GM21786 (cell line): ENCODE results near the gene KDM6B.
A peak's percentile ranks its signal among the peaks of the same experiment; 100 is the strongest.

Source experiments
- ATAC-seq: cut with Tn5 transposase; IDR thresholded peaks from one replicate; pipeline ENCODE4 v1.9.1; 2021; ENCODE audit not compliant: unreplicated experiment

Gene KDM6B

DNA sequence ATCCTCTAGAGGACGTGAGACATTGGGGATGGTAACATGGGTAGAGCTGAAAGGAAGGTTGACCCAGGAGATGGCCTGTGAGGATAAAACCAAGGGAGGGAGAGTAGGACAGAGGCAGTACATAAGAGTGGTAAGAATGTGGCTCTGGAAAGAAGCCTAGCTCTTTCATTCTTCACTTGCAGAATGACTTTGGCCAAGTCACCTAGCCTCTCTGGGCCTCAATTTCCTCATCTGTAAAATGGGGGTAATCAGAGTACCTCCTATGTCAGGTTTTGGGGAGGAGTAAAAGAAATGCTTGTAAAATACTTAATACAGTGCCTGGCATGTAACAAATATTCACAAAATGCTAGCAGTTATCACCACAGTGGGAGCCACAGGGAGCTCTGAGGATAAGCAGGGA, 6.9 kb downstream of the KDM6B start:
- no peak for ATAC-seq

DNA sequence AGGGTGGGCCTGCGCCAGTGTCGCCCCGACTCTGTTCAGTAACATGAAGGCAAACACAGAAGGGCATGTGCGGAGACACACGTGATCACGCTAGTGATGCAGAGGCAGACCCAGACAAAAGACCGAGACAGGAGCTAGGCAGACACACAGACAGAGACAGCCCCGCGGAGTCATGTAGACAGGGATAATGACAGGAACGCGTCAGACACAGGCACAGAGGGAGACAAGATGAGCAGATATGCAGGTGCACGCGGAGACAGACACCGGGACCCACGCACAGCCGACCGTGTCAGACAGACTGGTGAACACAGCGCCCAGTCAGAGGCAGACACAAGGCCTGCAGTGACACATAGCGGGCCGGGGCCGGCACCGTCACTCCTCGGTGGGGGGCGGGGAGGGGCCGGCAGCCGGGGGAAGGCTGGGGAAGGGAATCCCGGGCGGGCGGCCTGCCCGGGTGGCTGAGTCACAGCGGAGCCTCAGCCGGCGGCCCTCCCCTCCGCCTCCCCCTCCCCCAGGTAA, 7.4 kb downstream of the KDM6B start:
- no peak for ATAC-seq

DNA sequence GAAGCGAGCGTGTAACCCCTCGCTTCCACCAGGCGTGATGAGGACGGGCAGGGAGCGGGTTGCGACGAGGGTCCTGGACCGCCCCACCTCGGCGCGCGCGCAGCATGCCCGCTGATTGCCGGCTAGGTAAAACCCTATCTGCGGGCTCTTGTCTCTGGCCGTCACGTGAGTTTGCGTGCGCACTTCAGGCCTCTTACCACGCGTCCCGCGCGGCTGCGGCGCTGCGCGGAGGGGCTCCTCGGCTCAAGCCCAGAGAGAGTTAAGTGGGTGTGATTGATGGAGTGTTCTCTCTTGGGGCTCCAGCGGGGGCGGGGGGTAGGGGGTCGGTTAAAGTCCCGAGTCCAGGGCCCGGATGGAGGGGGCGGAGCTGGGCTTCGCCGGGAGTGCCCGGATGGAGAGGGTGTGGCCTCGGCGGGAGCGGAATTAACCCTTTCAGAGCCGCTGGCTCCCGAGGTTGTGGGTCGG, 7.9 kb downstream of the KDM6B start:
- ATAC-seq = no peak

DNA sequence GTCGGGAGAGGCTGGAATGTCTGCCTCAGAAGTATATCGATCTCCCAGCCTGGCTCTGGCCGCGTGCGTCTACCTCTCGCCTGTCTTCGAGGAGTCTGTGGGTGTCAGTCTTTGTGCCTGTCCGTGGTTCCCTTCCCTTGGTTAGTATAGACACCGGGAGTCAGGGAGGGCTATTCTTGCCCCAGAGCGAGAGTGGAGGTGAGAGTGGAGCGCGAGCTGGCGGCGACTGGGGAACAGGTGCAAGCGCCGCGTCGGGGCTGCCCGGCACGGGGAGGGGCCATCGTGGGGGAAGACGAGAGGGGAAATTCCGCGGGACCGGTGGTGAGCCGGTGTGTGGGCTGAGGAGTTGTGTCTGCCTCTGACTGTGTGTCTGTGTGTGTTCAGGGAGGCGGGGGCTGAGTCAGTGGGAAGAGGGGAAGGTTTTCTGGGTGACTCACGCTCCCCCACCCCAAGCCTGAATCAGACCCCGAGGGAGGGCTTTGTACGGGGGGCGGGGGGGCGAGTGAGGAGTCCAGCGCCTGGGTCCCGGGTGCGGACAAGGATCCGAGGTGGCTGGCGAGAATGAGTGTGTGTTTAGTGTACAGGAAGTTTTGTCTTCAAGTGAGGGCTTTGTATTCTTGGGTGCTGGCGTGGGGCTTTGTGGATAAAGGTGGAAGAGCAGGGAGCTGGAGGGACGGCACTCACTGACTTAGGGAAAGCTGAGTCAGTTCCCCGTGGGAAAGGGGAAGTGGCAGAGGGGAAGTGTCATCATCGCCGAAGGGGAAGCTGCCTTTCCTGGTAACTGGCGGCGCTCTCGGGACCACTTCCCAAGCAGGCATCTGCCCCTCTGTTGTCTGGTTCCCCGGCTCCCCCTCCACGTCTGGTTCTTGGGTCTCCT, 8.6 kb downstream of the KDM6B start:
- no peak for ATAC-seq

DNA sequence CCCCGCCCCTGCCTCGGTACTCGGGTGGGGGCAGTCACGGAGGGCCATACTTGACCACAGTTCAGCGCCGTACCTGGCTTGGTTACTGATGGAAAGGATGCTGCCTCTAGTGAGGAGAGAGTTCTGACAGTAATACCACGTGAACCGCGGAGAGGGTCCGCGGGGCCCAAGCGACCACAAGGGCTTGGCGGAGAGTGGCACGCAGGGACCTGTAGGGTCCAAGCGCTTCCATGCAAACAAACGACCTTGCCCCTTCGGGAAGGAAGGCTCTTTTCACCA, 9.2 kb downstream of the KDM6B start:
- no peak for ATAC-seq

DNA sequence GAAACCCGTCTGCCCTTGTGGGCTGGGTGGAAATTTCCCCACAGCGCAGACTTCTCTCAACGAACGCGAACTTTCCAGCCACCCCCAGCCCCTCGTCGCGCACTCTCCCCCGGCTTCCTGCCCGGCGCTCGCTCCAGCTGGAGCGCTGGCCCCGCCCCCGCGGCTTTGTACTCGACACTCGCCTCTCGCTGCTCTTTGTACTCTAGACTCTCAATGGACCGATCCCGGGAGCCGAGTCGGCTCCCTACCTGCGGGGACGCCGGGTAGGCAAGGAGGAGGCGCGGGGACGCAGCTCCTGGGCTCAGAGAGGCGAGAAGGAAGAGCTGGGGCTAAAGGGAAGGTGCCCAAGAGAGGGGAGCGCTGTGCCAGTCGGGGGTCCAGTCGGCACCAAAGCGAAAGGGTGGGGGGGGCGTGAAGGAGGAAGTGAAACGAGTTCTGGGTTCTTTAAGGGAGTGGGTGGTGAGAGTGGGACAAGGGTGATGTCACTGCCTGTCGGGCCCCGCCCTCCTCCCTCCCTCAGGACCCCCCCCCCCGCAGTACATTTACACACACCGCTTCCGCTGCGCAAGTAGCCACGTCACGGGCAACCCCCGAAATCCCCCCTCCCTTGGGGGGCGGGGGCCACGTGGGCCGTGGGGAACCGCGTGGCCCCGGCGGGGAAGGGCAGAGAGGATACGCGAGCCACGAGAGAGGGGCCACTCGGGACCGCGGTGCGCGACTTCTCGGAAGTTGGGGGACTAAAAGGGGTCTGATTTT, 9.7 kb downstream of the KDM6B start:
- ATAC-seq = no peak

DNA sequence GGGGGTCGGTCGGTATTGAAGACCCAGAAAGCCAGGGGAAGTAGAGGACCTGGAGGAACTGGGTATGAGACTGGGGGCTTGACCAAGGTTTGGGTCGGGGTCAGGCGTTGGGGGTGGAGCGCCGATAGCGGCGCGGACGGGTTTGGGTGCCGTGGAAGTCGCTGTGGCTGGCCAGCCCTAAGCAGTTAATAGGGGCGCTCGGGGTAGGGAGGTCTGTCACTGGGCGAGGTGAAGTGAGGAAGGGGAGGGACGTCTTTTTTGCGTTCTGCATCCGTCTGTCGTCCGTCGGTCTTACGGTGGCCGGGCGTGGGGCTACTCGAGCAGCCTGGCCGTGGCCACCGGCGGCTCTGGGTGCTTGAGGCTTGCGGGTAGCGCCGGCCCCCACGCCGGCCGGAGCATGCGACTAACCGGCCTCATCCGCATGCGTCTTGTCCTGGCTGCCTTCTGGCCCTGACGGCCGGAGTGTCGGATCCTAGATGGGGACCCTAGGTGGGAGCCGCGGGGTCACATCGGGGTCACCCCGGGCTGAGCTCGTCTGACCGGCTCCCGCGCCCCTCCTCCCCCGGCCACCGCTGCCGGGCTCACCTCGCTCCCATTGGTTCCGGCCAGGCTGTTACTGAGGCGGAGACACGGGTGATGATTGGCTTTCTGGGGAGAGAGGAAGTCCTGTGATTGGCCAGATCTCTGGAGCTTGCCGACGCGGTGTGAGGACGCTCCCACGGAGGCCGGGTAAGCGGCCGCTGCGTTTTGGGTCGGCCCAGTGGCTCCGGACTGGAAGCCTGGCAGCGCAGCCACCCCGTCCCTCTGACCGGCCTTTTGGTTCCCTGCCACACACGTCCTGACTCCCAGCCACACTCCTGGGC, 10.5 kb downstream of the KDM6B start:
- peak; percentile 46 for ATAC-seq

DNA sequence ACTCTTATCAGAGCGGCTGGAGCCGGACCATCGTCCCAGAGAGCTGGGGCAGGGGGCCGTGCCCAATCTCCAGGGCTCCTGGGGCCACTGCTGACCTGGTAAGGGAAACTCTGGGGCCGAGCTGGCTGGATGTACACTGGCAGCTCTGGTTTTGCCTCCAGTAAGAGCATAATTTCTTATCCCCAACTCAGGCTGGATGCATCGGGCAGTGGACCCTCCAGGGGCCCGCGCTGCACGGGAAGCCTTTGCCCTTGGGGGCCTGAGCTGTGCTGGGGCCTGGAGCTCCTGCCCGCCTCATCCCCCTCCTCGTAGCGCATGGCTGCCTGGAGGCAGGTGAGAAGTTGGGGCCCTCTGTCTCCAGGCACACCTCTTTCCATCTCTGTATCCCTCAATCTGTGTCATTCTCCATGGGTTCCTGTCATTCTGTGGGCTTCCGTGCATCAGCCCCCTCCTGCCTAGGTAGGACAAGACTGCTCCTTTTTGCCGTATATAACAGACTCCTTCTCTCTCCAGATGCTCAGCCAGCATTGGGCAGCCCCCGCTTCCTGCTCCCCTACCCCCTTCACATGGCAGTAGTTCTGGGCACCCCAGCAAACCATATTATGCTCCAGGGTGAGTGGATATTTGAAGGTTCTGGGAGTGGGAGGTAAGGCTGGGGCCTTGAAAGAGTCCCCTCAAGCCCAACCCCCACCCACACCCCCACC, 11.5 kb downstream of the KDM6B start:
- ATAC-seq = no peak

DNA sequence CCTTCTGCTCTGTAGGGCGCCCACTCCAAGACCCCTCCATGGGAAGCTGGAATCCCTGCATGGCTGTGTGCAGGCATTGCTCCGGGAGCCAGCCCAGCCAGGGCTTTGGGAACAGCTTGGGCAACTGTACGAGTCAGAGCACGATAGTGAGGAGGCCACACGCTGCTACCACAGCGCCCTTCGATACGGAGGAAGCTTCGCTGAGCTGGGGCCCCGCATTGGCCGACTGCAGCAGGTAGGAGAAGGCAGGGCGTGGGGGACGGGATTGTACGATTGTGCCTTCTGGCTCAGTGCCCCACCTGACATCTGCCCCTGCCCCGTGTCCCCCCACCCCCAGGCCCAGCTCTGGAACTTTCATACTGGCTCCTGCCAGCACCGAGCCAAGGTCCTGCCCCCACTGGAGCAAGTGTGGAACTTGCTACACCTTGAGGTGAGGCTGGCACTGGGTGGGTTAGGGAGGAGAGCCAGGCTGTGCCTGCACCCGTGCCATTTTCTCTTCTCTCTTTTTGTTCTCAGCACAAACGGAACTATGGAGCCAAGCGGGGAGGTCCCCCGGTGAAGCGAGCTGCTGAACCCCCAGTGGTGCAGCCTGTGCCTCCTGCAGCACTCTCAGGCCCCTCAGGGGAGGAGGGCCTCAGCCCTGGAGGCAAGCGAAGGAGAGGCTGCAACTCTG, 12.2 kb downstream of the KDM6B start:
- no peak for ATAC-seq

DNA sequence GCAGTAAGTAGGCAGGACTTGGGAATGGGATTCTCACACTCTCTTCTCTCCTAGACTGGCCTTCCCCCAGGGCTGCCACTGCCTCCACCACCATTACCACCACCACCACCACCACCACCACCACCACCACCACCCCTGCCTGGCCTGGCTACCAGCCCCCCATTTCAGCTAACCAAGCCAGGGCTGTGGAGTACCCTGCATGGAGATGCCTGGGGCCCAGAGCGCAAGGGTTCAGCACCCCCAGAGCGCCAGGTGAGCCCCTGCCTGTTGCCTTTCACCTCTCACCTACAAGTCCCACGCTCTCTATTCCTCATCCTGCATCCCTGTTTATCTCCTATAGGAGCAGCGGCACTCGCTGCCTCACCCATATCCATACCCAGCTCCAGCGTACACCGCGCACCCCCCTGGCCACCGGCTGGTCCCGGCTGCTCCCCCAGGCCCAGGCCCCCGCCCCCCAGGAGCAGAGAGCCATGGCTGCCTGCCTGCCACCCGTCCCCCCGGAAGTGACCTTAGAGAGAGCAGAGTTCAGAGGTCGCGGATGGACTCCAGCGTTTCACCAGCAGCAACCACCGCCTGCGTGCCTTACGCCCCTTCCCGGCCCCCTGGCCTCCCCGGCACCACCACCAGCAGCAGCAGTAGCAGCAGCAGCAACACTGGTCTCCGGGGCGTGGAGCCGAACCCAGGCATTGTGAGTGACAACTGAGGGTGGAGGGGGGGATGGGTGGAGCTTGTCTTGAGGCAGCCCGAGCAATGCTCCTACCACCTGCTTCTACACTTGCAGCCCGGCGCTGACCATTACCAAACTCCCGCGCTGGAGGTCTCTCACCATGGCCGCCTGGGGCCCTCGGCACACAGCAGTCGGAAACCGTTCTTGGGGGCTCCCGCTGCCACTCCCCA, 13.0 kb downstream of the KDM6B start:
- ATAC-seq = no peak

DNA sequence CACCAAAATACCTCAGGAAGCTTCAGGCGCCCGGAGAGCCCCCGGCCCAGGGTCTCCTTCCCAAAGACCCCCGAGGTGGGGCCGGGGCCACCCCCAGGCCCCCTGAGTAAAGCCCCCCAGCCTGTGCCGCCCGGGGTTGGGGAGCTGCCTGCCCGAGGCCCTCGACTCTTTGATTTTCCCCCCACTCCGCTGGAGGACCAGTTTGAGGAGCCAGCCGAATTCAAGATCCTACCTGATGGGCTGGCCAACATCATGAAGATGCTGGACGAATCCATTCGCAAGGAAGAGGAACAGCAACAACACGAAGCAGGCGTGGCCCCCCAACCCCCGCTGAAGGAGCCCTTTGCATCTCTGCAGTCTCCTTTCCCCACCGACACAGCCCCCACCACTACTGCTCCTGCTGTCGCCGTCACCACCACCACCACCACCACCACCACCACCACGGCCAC, 14.1 kb downstream of the KDM6B start:
- no peak for ATAC-seq

DNA sequence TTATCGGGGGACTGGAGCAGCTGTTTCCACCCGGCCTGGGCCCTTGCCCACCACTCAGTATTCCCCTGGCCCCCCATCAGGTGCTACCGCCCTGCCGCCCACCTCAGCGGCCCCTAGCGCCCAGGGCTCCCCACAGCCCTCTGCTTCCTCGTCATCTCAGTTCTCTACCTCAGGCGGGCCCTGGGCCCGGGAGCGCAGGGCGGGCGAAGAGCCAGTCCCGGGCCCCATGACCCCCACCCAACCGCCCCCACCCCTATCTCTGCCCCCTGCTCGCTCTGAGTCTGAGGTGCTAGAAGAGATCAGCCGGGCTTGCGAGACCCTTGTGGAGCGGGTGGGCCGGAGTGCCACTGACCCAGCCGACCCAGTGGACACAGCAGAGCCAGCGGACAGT, 14.7 kb downstream of the KDM6B start:
- no peak for ATAC-seq

DNA sequence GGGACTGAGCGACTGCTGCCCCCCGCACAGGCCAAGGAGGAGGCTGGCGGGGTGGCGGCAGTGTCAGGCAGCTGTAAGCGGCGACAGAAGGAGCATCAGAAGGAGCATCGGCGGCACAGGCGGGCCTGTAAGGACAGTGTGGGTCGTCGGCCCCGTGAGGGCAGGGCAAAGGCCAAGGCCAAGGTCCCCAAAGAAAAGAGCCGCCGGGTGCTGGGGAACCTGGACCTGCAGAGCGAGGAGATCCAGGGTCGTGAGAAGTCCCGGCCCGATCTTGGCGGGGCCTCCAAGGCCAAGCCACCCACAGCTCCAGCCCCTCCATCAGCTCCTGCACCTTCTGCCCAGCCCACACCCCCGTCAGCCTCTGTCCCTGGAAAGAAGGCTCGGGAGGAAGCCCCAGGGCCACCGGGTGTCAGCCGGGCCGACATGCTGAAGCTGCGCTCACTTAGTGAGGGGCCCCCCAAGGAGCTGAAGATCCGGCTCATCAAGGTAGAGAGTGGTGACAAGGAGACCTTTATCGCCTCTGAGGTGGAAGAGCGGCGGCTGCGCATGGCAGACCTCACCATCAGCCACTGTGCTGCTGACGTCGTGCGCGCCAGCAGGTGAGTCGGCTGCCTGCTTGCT, 15.2 kb downstream of the KDM6B start:
- ATAC-seq = no peak

DNA sequence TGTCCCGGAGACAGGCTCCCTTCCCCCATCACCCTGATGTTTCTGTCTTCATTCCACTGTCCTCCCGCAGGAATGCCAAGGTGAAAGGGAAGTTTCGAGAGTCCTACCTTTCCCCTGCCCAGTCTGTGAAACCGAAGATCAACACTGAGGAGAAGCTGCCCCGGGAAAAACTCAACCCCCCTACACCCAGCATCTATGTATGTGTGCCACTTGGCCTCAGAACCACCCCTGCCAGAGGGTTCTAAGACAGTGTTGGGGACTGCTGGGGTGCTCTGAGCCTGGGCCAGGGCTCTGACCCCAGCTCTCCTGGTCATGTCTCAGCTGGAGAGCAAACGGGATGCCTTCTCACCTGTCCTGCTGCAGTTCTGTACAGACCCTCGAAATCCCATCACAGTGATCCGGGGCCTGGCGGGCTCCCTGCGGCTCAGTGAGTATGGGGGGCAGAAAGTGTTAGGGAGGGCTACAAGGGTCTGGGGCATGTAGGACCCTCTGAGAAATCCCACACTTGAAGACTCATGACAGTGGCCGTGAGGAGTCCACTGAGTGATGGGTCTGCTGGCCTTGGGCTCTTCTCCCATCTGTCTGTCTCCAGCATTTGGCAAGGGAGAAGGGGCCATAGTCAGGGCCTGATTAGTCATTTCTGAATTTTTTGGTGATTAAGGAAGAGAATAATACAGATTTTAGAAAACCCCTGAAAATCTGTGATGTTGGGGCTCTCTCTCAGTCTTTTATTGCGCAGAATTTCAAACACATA, 15.9 kb downstream of the KDM6B start:
- ATAC-seq = no peak

DNA sequence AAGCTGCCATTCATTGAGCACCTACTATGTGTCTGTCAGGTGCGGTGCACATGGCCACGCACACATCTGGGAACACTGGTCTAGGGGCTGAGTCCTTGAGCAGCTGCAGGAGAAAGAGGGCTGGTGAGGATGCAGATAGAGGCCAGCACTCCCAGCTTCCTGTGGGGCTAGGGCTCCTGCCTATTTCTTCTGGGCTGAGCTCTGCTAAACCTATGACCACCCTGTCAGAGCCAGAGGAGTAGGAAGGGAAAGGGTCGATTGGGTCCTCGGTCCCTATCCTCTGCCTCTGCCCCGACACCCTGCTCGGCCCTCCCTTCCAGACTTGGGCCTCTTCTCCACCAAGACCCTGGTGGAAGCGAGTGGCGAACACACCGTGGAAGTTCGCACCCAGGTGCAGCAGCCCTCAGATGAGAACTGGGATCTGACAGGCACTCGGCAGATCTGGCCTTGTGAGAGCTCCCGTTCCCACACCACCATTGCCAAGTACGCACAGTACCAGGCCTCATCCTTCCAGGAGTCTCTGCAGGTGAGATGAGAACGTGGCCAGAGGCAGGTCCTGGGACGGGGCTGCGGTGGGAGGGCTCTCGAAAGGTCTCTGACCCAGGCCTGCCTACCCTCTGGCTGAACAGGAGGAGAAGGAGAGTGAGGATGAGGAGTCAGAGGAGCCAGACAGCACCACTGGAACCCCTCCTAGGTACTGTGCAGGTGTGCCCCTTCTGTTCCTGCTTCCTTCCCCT, 16.9 kb downstream of the KDM6B start:
- ATAC-seq = no peak

DNA sequence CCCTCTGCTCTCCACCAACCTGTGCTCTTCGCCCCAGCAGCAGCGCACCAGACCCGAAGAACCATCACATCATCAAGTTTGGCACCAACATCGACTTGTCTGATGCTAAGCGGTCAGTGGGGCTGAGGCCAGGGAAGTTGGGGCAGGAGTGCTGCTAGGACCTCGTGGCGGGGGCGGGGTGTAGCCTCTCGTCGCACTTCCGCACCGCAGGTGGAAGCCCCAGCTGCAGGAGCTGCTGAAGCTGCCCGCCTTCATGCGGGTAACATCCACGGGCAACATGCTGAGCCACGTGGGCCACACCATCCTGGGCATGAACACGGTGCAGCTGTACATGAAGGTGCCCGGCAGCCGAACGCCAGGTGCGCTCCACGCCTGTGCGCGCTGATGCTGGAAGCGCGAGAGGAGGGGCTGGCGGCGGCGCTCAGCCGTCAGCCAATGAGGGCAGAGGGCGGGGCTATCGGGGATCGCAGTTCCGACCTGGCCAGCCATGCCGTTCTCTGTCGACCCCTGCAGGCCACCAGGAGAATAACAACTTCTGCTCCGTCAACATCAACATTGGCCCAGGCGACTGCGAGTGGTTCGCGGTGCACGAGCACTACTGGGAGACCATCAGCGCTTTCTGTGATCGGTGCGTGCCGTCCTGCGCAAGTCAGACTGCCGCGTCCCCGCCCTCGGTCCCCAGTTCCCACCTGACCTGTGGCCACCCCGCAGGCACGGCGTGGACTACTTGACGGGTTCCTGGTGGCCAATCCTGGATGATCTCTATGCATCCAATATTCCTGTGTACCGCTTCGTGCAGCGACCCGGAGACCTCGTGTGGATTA, 17.6 kb downstream of the KDM6B start:
- ATAC-seq = peak; percentile 70
